ENCODE measurements around the gene CACNA1G.
A peak's percentile ranks its signal among the peaks of the same experiment; 100 is the strongest.

The CACNA1G gene

DNA sequence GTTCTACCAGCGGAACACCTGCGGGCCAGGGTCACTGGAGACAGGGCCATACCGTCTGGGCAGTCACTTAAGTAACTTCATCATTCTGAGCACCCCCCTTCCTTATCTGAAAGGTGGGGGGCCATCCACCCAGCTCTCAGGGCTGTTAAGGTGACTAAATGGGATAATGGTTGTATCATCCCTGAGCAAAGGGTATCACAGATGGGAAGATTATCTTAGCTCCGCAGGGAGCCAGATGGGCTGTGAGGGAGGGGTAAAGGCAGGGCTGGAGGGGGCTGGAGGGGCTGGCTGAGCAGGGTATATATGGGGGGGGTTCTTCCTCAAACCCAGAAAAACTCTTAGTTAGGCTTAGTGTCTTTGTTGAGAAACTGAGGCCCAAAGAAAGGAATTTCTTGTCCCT lies 2.9 kb upstream of the CACNA1G start:
- no peak for DNase-seq
- WGBS, result 93% methylated on average over 4 of the region's 4 CpGs
- no peaks in the 10 kb centered on the region for H3K9me3 ChIP-seq (ENCODE audit: control insufficient read depth, low read length)

DNA sequence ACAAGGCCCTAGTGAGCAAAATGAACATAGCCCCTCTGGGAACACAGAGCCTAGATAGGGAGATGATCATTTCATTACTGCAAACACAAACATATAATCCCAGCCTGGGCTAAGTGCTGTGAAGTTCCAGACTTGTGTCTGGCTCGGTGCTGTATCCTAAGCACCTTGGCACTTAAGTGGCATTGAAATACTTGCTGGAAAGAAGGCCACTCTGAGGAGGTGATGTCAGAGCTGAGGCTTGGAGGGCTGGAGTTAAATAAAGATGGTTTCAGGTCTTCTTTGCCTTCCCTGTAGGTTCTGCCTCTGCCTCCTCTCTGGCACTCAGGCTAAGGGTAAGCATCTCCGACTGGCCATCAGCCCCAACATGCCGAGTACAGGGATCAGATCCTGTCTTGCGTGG lies 2.4 kb upstream of the CACNA1G start:
- Histone ChIP-seq H3K36me3 (ENCODE audit: control insufficient read depth in 1 of 2, insufficient read depth in 2 of 2, low read depth in 1 of 2, low read length in 2 of 2) (peaks cover 23 to 41% of the 10 kb centered on the region in 2 experiments), H4K8ac (ENCODE audit: low read length) (no peak overlapping the region), H2BK15ac (ENCODE audit: low read depth, poor library complexity, severe bottlenecking) (no peak overlapping the region), H3K14ac (ENCODE audit: low read length in 2 of 2) (no peak overlapping the region), H3K79me1 (replicated peaks; ENCODE audit: low read length, poor library complexity, severe bottlenecking) (peaks cover 8% of the 10 kb centered on the region), H2BK12ac (ENCODE audit: low read length in 2 of 2) (no peak overlapping the region), H3K18ac (ENCODE audit: low read depth in 1 of 2, low read length in 2 of 2) (no peak overlapping the region), H2AFZ (ENCODE audit: low read depth, low read length) (no peak overlapping the region), H3K9me3 (ENCODE audit: control insufficient read depth, low read length) (no peaks in the 10 kb centered on the region), H4K91ac (ENCODE audit: low read length) (no peak overlapping the region), H3K27me3 (ENCODE audit: control insufficient read depth in 1 of 2, insufficient read depth in 1 of 2, low read length in 2 of 2) (peaks cover 30 to 42% of the 10 kb centered on the region in 2 experiments), H3K27ac (ENCODE audit: low read length, poor library complexity, severe bottlenecking) (no peak overlapping the region), H2BK5ac (ENCODE audit: low read depth, low read length, poor library complexity, severe bottlenecking) (no peak overlapping the region), H3K4ac (ENCODE audit: low read depth in 1 of 2, low read length in 2 of 2) (no peak overlapping the region), H3K9ac (ENCODE audit: low read length) (no peak overlapping the region), H3K23ac (ENCODE audit: low read length in 2 of 2) (no peak overlapping the region), H2AK5ac (ENCODE audit: low read length, severe bottlenecking) (no peak overlapping the region), H3K4me3 (ENCODE audit: insufficient read depth in 1 of 2, low read depth in 1 of 2, low read length in 2 of 2) (no peak overlapping the region), H3K4me1 (ENCODE audit: control insufficient read depth, insufficient read depth, low read depth, low read length) (peaks cover 33% of the 10 kb centered on the region), H2BK120ac (ENCODE audit: low read depth, low read length) (no peak overlapping the region), H3K4me2 (ENCODE audit: low read length, poor library complexity, severe bottlenecking) (no peak overlapping the region)
- no peak for DNase-seq
- WGBS, result 83% methylated on average over 4 of the region's 4 CpGs

More for the DNA sequence above, 2.9 kb upstream of the CACNA1G start:
- Histone ChIP-seq H3K4ac (ENCODE audit: low read depth in 1 of 2, low read length in 2 of 2) (no peak overlapping the region), H4K8ac (ENCODE audit: low read length) (no peak overlapping the region), H3K4me2 (ENCODE audit: low read length, poor library complexity, severe bottlenecking) (no peak overlapping the region), H3K18ac (ENCODE audit: low read depth in 1 of 2, low read length in 2 of 2) (no peak overlapping the region), H3K36me3 (ENCODE audit: control insufficient read depth in 1 of 2, insufficient read depth in 2 of 2, low read depth in 1 of 2, low read length in 2 of 2) (peaks cover 27 to 41% of the 10 kb centered on the region in 2 experiments), H2BK15ac (ENCODE audit: low read depth, poor library complexity, severe bottlenecking) (no peak overlapping the region), H3K23ac (ENCODE audit: low read length in 2 of 2) (no peak overlapping the region), H2BK120ac (ENCODE audit: low read depth, low read length) (no peak overlapping the region), H3K14ac (ENCODE audit: low read length in 2 of 2) (no peak overlapping the region), H4K91ac (ENCODE audit: low read length) (no peak overlapping the region), H2BK12ac (ENCODE audit: low read length in 2 of 2) (no peak overlapping the region), H3K4me3 (ENCODE audit: insufficient read depth in 1 of 2, low read depth in 1 of 2, low read length in 2 of 2) (no peak overlapping the region), H3K9ac (ENCODE audit: low read length) (no peak overlapping the region), H2AFZ (ENCODE audit: low read depth, low read length) (no peak overlapping the region), H2AK5ac (ENCODE audit: low read length, severe bottlenecking) (no peak overlapping the region), H2BK5ac (ENCODE audit: low read depth, low read length, poor library complexity, severe bottlenecking) (no peak overlapping the region), H3K79me1 (replicated peaks; ENCODE audit: low read length, poor library complexity, severe bottlenecking) (peaks cover 8% of the 10 kb centered on the region), H3K27ac (ENCODE audit: low read length, poor library complexity, severe bottlenecking) (no peak overlapping the region), H3K27me3 (ENCODE audit: control insufficient read depth in 1 of 2, insufficient read depth in 1 of 2, low read length in 2 of 2) (peaks cover 25 to 38% of the 10 kb centered on the region in 2 experiments), H3K4me1 (ENCODE audit: control insufficient read depth, insufficient read depth, low read depth, low read length) (peaks cover 32% of the 10 kb centered on the region)

GRCh38 chr17:50558581-50558940 lies 2.0 kb upstream of the CACNA1G start:
- Histone ChIP-seq H3K4ac (ENCODE audit: low read depth in 1 of 2, low read length in 2 of 2) (no peak overlapping the region), H3K4me1 (ENCODE audit: control insufficient read depth, insufficient read depth, low read depth, low read length) (peaks cover 33% of the 10 kb centered on the region), H2AK5ac (ENCODE audit: low read length, severe bottlenecking) (no peak overlapping the region), H3K9me3 (ENCODE audit: control insufficient read depth, low read length) (no peaks in the 10 kb centered on the region), H3K9ac (ENCODE audit: low read length) (peak overlapping the region; percentile 57), H3K36me3 (ENCODE audit: control insufficient read depth in 1 of 2, insufficient read depth in 2 of 2, low read depth in 1 of 2, low read length in 2 of 2) (peaks cover 23 to 37% of the 10 kb centered on the region in 2 experiments), H3K79me1 (replicated peaks; ENCODE audit: low read length, poor library complexity, severe bottlenecking) (peaks cover 8% of the 10 kb centered on the region), H3K27me3 (ENCODE audit: control insufficient read depth in 1 of 2, insufficient read depth in 1 of 2, low read length in 2 of 2) (peaks cover 33 to 47% of the 10 kb centered on the region in 2 experiments), H2BK120ac (ENCODE audit: low read depth, low read length) (no peak overlapping the region), H2BK15ac (ENCODE audit: low read depth, poor library complexity, severe bottlenecking) (no peak overlapping the region), H3K27ac (ENCODE audit: low read length, poor library complexity, severe bottlenecking) (no peak overlapping the region), H3K23ac (ENCODE audit: low read length in 2 of 2) (no peak overlapping the region), H2BK12ac (ENCODE audit: low read length in 2 of 2) (no peak overlapping the region), H4K8ac (ENCODE audit: low read length) (no peak overlapping the region), H3K14ac (ENCODE audit: low read length in 2 of 2) (no peak overlapping the region), H3K4me2 (ENCODE audit: low read length, poor library complexity, severe bottlenecking) (no peak overlapping the region), H3K18ac (ENCODE audit: low read depth in 1 of 2, low read length in 2 of 2) (no peak overlapping the region), H4K91ac (ENCODE audit: low read length) (no peak overlapping the region), H3K4me3 (ENCODE audit: insufficient read depth in 1 of 2, low read depth in 1 of 2, low read length in 2 of 2) (no peak overlapping the region), H2AFZ (ENCODE audit: low read depth, low read length) (no peak overlapping the region), H2BK5ac (ENCODE audit: low read depth, low read length, poor library complexity, severe bottlenecking) (no peak overlapping the region)
- no peak for DNase-seq
- WGBS, result 11% methylated on average over 18 of the region's 18 CpGs

GRCh38 chr17:50558941-50559614 lies 1.4 kb upstream of the CACNA1G start:
- H2BK15ac ChIP-seq (ENCODE audit: low read depth, poor library complexity, severe bottlenecking), result no peak overlapping the region
- peak overlapping the region; percentile 76 for H3K4me2 ChIP-seq (ENCODE audit: low read length, poor library complexity, severe bottlenecking)
- no peak overlapping the region for H2BK5ac ChIP-seq (ENCODE audit: low read depth, low read length, poor library complexity, severe bottlenecking)
- peak overlapping the region; percentile 57 for H3K9ac ChIP-seq (ENCODE audit: low read length)
- peaks cover 23 to 32% of the 10 kb centered on the region in 2 experiments for H3K36me3 ChIP-seq (ENCODE audit: control insufficient read depth in 1 of 2, insufficient read depth in 2 of 2, low read depth in 1 of 2, low read length in 2 of 2)
- H2AK5ac ChIP-seq (ENCODE audit: low read length, severe bottlenecking), result no peak overlapping the region
- H3K14ac ChIP-seq (ENCODE audit: low read length in 2 of 2), result no peak overlapping the region
- H3K23ac ChIP-seq (ENCODE audit: low read length in 2 of 2), result no peak overlapping the region
- H3K4ac ChIP-seq (ENCODE audit: low read depth in 1 of 2, low read length in 2 of 2), result no peak overlapping the region
- H3K27ac ChIP-seq (ENCODE audit: low read length, poor library complexity, severe bottlenecking), result no peak overlapping the region
- H4K91ac ChIP-seq (ENCODE audit: low read length), result no peak overlapping the region
- H3K4me3 ChIP-seq (ENCODE audit: insufficient read depth in 1 of 2, low read depth in 1 of 2, low read length in 2 of 2), result peak overlapping the region; percentile 30 to 76
- H3K4me1 ChIP-seq (ENCODE audit: control insufficient read depth, insufficient read depth, low read depth, low read length), result peaks cover 33% of the 10 kb centered on the region
- H2BK12ac ChIP-seq (ENCODE audit: low read length in 2 of 2), result peak overlapping the region in 1 of 2 experiments; percentile 11
- no peaks in the 10 kb centered on the region for H3K9me3 ChIP-seq (ENCODE audit: control insufficient read depth, low read length)
- H3K79me1 ChIP-seq (replicated peaks; ENCODE audit: low read length, poor library complexity, severe bottlenecking), result peaks cover 6% of the 10 kb centered on the region
- no peak overlapping the region for H4K8ac ChIP-seq (ENCODE audit: low read length)
- no peak overlapping the region for H2BK120ac ChIP-seq (ENCODE audit: low read depth, low read length)
- WGBS, result 2% methylated on average over 36 of the region's 55 CpGs
- H2AFZ ChIP-seq (ENCODE audit: low read depth, low read length), result no peak overlapping the region
- no peak overlapping the region for H3K18ac ChIP-seq (ENCODE audit: low read depth in 1 of 2, low read length in 2 of 2)
- H3K27me3 ChIP-seq (ENCODE audit: control insufficient read depth in 1 of 2, insufficient read depth in 1 of 2, low read length in 2 of 2), result peaks cover 33 to 52% of the 10 kb centered on the region in 2 experiments
- DNase-seq, result no peak
